SK-N-SH treated with all-trans-retinoic acid at 6 μM for 48 hours (cell line): Measurements from ENCODE around the gene PDCD1LG2.

Experiments used
- ATAC-seq: fragments of 200-7000 bp; cut with Tn5 transposase; 3 replicates; pipeline ENCODE4 v1.9.1; 2020; ENCODE audit warnings: mild to moderate bottlenecking, moderate library complexity
- BACH2 ChIP-seq: fragments of 250-450 bp; sonication (Bioruptor Pico); IDR thresholded peaks from 2 replicates; pipeline ENCODE4 v1.9.0; 2021; ENCODE audit warnings: mild to moderate bottlenecking, borderline replicate concordance
- CREB5 ChIP-seq: fragments of 250-450 bp; sonication (Bioruptor Pico); IDR thresholded peaks from 2 replicates; pipeline ENCODE4 v1.5.1; 2020; ENCODE audit warnings: low read depth, mild to moderate bottlenecking, moderate library complexity
- CSDC2 ChIP-seq: fragments of 250-450 bp; sonication (Bioruptor Pico); IDR thresholded peaks from 2 replicates; pipeline ENCODE4 v1.5.0; 2020; ENCODE audit warnings: mild to moderate bottlenecking, moderate library complexity
- ESRRG ChIP-seq: fragments of 250-450 bp; sonication (Bioruptor Pico); IDR thresholded peaks from 2 replicates; pipeline ENCODE4 v1.6.1; 2021; ENCODE audit warnings: mild to moderate bottlenecking
- GLIS3 ChIP-seq: fragments of 250-450 bp; sonication (Bioruptor Pico); IDR thresholded peaks from 2 replicates; pipeline ENCODE4 v1.5.0; 2020; ENCODE audit warnings: mild to moderate bottlenecking, moderate library complexity
- ISL1 ChIP-seq: fragments of 250-450 bp; sonication (Bioruptor Pico); IDR thresholded peaks from 2 replicates; pipeline ENCODE4 v2.1.2; 2022; ENCODE audit warnings: mild to moderate bottlenecking, moderate library complexity
- PATZ1 ChIP-seq: fragments of 250-450 bp; sonication (Bioruptor Pico); IDR thresholded peaks from 2 replicates; pipeline ENCODE4 v1.8.0; 2020; ENCODE audit warnings: mild to moderate bottlenecking, moderate library complexity, borderline replicate concordance
- POU6F1 ChIP-seq: fragments of 250-450 bp; sonication (Bioruptor Pico); IDR thresholded peaks from 2 replicates; pipeline ENCODE4 v1.8.0; 2021; ENCODE audit warnings: low read depth, mild to moderate bottlenecking, moderate library complexity, borderline replicate concordance
- PPARA ChIP-seq: fragments of 250-450 bp; sonication (Bioruptor Pico); IDR thresholded peaks from 2 replicates; pipeline ENCODE4 v1.5.0; 2020; ENCODE audit warnings: mild to moderate bottlenecking, borderline replicate concordance
- SNAI2 ChIP-seq: fragments of 250-450 bp; sonication (Bioruptor Pico); IDR thresholded peaks from 2 replicates; pipeline ENCODE4 v1.5.0; 2020; ENCODE audit warnings: mild to moderate bottlenecking, moderate library complexity
- TCF4 ChIP-seq: fragments of 250-450 bp; sonication (Bioruptor Pico); IDR thresholded peaks from 2 replicates; pipeline ENCODE4 v1.8.0; 2021; ENCODE audit warnings: mild to moderate bottlenecking, moderate library complexity, borderline replicate concordance
- TOX ChIP-seq: fragments of 250-450 bp; sonication (Bioruptor Pico); IDR thresholded peaks from 2 replicates; pipeline ENCODE4 v1.8.0; 2021; ENCODE audit warnings: mild to moderate bottlenecking, moderate library complexity, borderline replicate concordance
- TSHZ2 ChIP-seq: fragments of 250-450 bp; sonication (Bioruptor Pico); IDR thresholded peaks from 2 replicates; pipeline ENCODE4 v1.5.0; 2020; ENCODE audit warnings: mild to moderate bottlenecking, moderate library complexity
- ZFP3 ChIP-seq: fragments of 250-450 bp; sonication (Bioruptor Pico); IDR thresholded peaks from 2 replicates; pipeline ENCODE4 v1.5.0; 2020; ENCODE audit warnings: mild to moderate bottlenecking, moderate library complexity
- ZFP30 ChIP-seq: fragments of 450-650 bp; formaldehyde crosslinking; IDR thresholded peaks from 2 replicates; pipeline ENCODE4 v1.5.0; 2022; ENCODE audit warnings: mild to moderate bottlenecking, moderate library complexity
- ZNF70 ChIP-seq: fragments of 450-650 bp; formaldehyde crosslinking; IDR thresholded peaks from 2 replicates; pipeline ENCODE4 v1.5.0; 2020; ENCODE audit warnings: mild to moderate bottlenecking, moderate library complexity

PDCD1LG2 gene

GRCh38 chr9:5608298-5609225, 98.2 kb downstream of the PDCD1LG2 start:
- ATAC-seq: peak; percentile 68
- TF ChIP-seq TOX (CRISPR knock-in tag) (no peak), GLIS3 (CRISPR knock-in tag) (no peak), CREB5 (CRISPR knock-in tag) (no peak), BACH2 (no peak), ESRRG (no peak), PPARA (CRISPR knock-in tag) (no peak), ZNF70 (no peak), SNAI2 (no peak), ZFP3 (no peak), ZFP30 (CRISPR knock-in tag) (no peak), ISL1 (CRISPR knock-in tag) (no peak), PATZ1 (no peak), TSHZ2 (CRISPR knock-in tag) (no peak)
- TF ChIP-seq, all 23 proteins: peak for 0

- ATAC-seq: no peak; the same call in 2 of the 3 replicates
- no peak for TF ChIP-seq TSHZ2 (CRISPR knock-in tag)
- no peak for TF ChIP-seq GLIS3 (CRISPR knock-in tag)
- TF ChIP-seq SNAI2: no peak
- no peak for TF ChIP-seq TCF4
- TF ChIP-seq CSDC2: no peak
- TF ChIP-seq POU6F1 (CRISPR knock-in tag): no peak
- no peak for TF ChIP-seq ZFP3
- no peak for TF ChIP-seq PPARA (CRISPR knock-in tag)
- TF ChIP-seq PATZ1: no peak
Observed at GRCh38 chr9:5609226-5609596, 98.9 kb downstream of the PDCD1LG2 start.

DNA sequence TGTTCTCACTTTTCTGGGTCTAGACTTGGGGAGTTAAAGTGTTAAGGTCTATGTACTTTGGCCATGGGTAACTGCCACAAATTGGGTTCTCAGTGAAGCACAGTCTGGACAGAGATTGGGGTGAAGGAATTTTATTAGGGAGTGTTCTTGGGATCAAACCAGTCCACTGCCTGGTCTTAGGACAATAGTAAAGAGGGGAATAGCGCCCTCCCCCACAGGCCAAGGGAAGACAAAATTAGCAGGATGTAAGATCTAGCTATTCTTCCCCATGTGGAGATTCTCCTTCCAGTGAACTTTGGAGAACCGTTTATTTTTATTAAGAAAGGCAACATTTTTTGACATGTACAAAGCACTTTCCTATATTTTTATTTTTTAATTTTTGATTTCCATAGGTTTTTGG, 100.2 kb downstream of the PDCD1LG2 start:
- ATAC-seq: no peak
- TF ChIP-seq CREB5 (CRISPR knock-in tag) (no peak), SNAI2 (no peak)
